Breast epithelium (tissue), 3 donors: ENCODE results near the gene RACGAP1.

ENCODE experiments used
- POLR2AphosphoS5 ChIP-seq, 3 donors: sonication (generic); formaldehyde crosslinking; IDR thresholded peaks; one replicate each; pipeline ENCODE4 v1.6.1; 2017; ENCODE audit warnings: antibody characterized with exemption in 3 of 3
- TF ChIP-seq, protein P1 (sequence below), 3 donors: fragments of 450-650 bp; IDR thresholded peaks; one replicate each; pipeline ENCODE4 v1.5.1; 2016 to 2017; ENCODE audit warnings: antibody characterized with exemption in 3 of 3, mild to moderate bottlenecking in 3 of 3, moderate library complexity in 3 of 3

DNA sequence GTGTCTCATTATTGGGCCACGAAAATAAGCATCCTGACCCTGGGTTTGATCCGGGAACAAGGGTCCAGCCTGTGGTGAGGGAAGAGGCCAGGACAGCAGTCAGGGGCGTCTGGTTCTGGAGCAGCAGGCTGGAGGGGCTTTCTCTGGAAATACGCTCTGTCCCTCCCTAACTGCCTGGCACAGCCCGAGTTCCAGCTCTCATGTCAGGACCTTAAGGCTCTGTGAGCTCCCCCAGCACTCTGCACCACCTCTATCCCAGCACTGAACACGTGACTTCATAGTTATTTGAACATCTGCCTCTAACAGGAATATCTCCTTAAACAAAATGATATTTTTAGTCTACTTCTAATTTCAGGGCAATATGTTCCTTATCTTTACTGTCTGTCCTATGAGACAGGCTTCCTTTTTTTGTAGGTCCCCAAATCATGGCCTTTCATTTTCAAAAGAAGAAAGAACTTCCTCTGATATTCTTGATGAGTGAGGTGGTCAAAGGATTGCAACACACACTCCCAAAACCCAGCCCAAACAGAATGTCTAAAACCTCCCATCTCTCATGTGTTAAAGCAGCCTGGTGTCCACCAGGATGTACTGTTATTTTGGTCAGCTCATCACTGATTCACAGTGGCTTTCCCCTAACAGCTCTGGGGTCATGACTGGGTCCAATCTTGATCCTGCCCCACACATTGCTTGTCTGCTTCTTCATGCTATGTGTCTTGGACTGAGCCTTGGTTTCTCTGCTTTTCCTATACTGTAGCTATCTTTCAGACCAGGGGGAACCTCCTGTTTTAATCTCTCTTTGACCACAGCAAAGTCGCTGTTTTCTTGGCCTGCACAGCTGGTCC is 42.8 kb downstream of the RACGAP1 start:
- TF ChIP-seq POLR2AphosphoS5 (IDR thresholded peaks at IDR 0.05) = no peak
- TF ChIP-seq, protein P1, sequence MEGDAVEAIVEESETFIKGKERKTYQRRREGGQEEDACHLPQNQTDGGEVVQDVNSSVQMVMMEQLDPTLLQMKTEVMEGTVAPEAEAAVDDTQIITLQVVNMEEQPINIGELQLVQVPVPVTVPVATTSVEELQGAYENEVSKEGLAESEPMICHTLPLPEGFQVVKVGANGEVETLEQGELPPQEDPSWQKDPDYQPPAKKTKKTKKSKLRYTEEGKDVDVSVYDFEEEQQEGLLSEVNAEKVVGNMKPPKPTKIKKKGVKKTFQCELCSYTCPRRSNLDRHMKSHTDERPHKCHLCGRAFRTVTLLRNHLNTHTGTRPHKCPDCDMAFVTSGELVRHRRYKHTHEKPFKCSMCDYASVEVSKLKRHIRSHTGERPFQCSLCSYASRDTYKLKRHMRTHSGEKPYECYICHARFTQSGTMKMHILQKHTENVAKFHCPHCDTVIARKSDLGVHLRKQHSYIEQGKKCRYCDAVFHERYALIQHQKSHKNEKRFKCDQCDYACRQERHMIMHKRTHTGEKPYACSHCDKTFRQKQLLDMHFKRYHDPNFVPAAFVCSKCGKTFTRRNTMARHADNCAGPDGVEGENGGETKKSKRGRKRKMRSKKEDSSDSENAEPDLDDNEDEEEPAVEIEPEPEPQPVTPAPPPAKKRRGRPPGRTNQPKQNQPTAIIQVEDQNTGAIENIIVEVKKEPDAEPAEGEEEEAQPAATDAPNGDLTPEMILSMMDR (IDR thresholded peaks at IDR 0.05) = no peak
